ENCODE data around the gene GLIPR1L2. TPM values are rescaled to one million over a fixed set of nuclear protein-coding genes. Genes with fewer than 3 reads are reported as not detected.

Gene GLIPR1L2
- total and polyA plus RNA-seq, 2 of the 8 experiments (the other 6 are each of a cell fraction or from before 2014, with no cell fraction given): 0.09 TPM; not detected in 1

DNA sequence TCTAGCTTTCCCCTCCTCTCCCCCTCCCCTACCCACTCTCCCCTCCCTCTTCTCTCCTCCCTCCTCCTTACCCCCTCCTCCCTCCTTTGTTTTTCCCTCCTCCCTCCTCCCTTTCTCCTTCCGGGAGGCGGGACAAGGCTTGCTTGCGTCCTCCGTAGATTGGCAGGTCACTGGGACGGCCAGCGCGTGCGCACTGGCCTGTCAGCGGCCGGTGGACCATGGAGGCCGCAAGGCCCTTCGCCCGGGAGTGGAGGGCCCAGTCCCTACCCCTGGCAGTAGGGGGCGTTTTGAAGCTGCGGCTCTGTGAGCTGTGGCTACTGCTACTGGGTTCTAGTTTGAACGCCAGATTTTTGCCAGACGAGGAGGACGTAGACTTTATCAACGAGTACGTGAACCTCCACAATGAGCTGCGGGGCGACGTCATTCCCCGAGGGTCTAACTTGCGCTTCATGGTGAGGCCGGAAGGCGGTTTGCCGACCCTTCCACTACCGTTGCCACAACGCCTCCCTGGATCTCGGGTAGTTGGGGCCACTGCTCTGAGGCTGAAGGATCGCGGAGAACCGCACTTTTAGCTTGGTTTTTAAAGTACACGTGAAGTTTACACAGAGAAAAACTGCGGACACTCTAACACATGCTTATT, at the start of gene GLIPR1L2 (continued):
- TF ChIP-seq CTCF (IDR thresholded peaks at IDR 0.05; ENCODE audit: control extremely low read depth in 1 of 3, insufficient read depth in 1 of 3, low read depth in 1 of 3, low read length in 3 of 3): peak; percentile 75 to 94 (median 80)
- TF ChIP-seq, protein P1, sequence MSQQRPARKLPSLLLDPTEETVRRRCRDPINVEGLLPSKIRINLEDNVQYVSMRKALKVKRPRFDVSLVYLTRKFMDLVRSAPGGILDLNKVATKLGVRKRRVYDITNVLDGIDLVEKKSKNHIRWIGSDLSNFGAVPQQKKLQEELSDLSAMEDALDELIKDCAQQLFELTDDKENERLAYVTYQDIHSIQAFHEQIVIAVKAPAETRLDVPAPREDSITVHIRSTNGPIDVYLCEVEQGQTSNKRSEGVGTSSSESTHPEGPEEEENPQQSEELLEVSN (IDR thresholded peaks at IDR 0.05): no peak
- TF ChIP-seq POLR2A (IDR thresholded peaks at IDR 0.05; ENCODE audit: control extremely low read depth in 1 of 2, low read depth in 2 of 2, low read length in 2 of 2): peak in 1 of 2 experiments; percentile 72; a peak in 2 of 3 replicates
- no peak for TF ChIP-seq SUZ12 (IDR thresholded peaks at IDR 0.05; ENCODE audit: low read length)
- TF ChIP-seq, protein P2, sequence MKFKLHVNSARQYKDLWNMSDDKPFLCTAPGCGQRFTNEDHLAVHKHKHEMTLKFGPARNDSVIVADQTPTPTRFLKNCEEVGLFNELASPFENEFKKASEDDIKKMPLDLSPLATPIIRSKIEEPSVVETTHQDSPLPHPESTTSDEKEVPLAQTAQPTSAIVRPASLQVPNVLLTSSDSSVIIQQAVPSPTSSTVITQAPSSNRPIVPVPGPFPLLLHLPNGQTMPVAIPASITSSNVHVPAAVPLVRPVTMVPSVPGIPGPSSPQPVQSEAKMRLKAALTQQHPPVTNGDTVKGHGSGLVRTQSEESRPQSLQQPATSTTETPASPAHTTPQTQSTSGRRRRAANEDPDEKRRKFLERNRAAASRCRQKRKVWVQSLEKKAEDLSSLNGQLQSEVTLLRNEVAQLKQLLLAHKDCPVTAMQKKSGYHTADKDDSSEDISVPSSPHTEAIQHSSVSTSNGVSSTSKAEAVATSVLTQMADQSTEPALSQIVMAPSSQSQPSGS (IDR thresholded peaks at IDR 0.05; ENCODE audit: low read length): peak; percentile 91
- no peak for TF ChIP-seq RBBP5 (IDR thresholded peaks at IDR 0.05; ENCODE audit: borderline replicate concordance, low read depth, low read length)
- TF ChIP-seq TBP (IDR thresholded peaks at IDR 0.05; ENCODE audit: low read depth, low read length): peak; percentile 57
- peak; percentile 92 for TF ChIP-seq ASH2L (IDR thresholded peaks at IDR 0.05; ENCODE audit: low read length)
- TF ChIP-seq POLR2AphosphoS5 (IDR thresholded peaks at IDR 0.05; ENCODE audit: low read depth, low read length): peak; percentile 72
- TF ChIP-seq KDM1A (IDR thresholded peaks at IDR 0.05; ENCODE audit: borderline replicate concordance, low read length): peak; percentile 57; the same call in 1 of the 2 replicates
- TF ChIP-seq MAX (IDR thresholded peaks at IDR 0.05): peak; percentile 52
- TF ChIP-seq MAFK (IDR thresholded peaks at IDR 0.05; ENCODE audit: low read depth, low read length): no peak
- no peak for TF ChIP-seq CBX5 (IDR thresholded peaks at IDR 0.05; ENCODE audit: low read depth, low read length)
- TF ChIP-seq CREB1 (IDR thresholded peaks at IDR 0.05): peak; percentile 91
- TF ChIP-seq HDAC2 (IDR thresholded peaks at IDR 0.05; ENCODE audit: borderline replicate concordance in 1 of 2, low read depth in 2 of 2, low read length in 2 of 2): 0 out of 4 replicates have a peak, but pooled peaks of 1 of the 2 experiments have one; percentile 71
- TF ChIP-seq TAF7 (optimal IDR thresholded peaks at IDR 0.05; ENCODE audit: borderline replicate concordance, low read depth, low read length): peak; percentile 36
- TF ChIP-seq BRCA1 (IDR thresholded peaks at IDR 0.05; ENCODE audit: low read depth, low read length): no peak
- no peak for TF ChIP-seq BCL11A (IDR thresholded peaks at IDR 0.05; ENCODE audit: low read depth in 2 of 2, low read length in 2 of 2)
- peak; percentile 96 for TF ChIP-seq NRF1 (IDR thresholded peaks at IDR 0.05; ENCODE audit: low read depth, low read length)

Measured in H1 (cell line).